Posterior vena cava (tissue), 2 donors: Measurements from ENCODE around the gene GUCY1A1. TPM values are rescaled to one million over a fixed set of nuclear protein-coding genes. Genes with fewer than 3 reads are reported as not detected.

Experiments used
- DNase-seq: peaks from one replicate; pipeline ENCODE4 v3.0.0-alpha.2; 2020; ENCODE audit warnings: low spot score
- intact Hi-C, 2 donors: fragments of 100-400 bp; cut with DNase I; formaldehyde crosslinking; loops; one replicate each; pipeline versions ENCODE4 v1.14.1 to v1.14.2; 2022 to 2023
- total RNA-seq, 2 donors: library from RNA; stranded (reverse); fragmentation: NEBNext Ultra II Directional; extraction: Animal tissue kit (Norgen Biotek cat#: 25700); gene quantifications; one replicate each; pipeline ENCODE4 v1.2.1, GENCODE V29; 2021
- donor health status: DM: yes; HTN: yes; CAD: no.
- donor health status: DM: yes; HTN: yes; CAD: no.

The GUCY1A1 gene
- total RNA-seq, 2 donors from 2014 or later: 88.1 to 108 TPM

GRCh38 chr4:155687380-155687982 is 20.8 kb downstream of the GUCY1A1 start:
- no peak for DNase-seq
- intact Hi-C loops: no loop called here

GRCh38 chr4:155688211-155688610 is 21.6 kb downstream of the GUCY1A1 start:
- no peak for DNase-seq
- intact Hi-C loops: no loop called here

GRCh38 chr4:155688860-155689259 is 22.2 kb downstream of the GUCY1A1 start:
- DNase-seq: no peak
- intact Hi-C loops: no loop called here

- no peak for DNase-seq
- intact Hi-C loops: no loop called here
These were observed 23.6 kb downstream of the GUCY1A1 start for GRCh38 chr4:155690044-155690837.

- intact Hi-C loops: no loop called here
- no peak for DNase-seq
These were observed 25.7 kb downstream of the GUCY1A1 start for GRCh38 chr4:155692361-155692760.

- intact Hi-C loops: no loop called here
- DNase-seq: no peak
These were observed 26.5 kb downstream of the GUCY1A1 start for GRCh38 chr4:155693015-155693663.

- no peak for DNase-seq
- intact Hi-C loops: no loop called here
These were observed 27.6 kb downstream of the GUCY1A1 start for GRCh38 chr4:155694100-155694785.

- DNase-seq: no peak
- intact Hi-C loops: no loop called here
These were observed 29.6 kb downstream of the GUCY1A1 start for GRCh38 chr4:155696226-155696625.

- intact Hi-C loops: no loop called here
- DNase-seq: no peak
These were observed 30.1 kb downstream of the GUCY1A1 start for GRCh38 chr4:155696726-155697125.

GRCh38 chr4:155701827-155702226 is 35.2 kb downstream of the GUCY1A1 start:
- intact Hi-C loops: no loop called here

GRCh38 chr4:155703486-155704247 is 37.0 kb downstream of the GUCY1A1 start:
- DNase-seq: no peak
- intact Hi-C loops: no loop called here

More at GRCh38 chr4:155701827-155702226, 35.2 kb downstream of the GUCY1A1 start:
- no peak for DNase-seq

- intact Hi-C loops: no loop called here
- DNase-seq: no peak
These were observed 38.3 kb downstream of the GUCY1A1 start for GRCh38 chr4:155704841-155705404.

- intact Hi-C loops: no loop called here
- no peak for DNase-seq
These were observed 39.0 kb downstream of the GUCY1A1 start for GRCh38 chr4:155705664-155706063.

GRCh38 chr4:155706147-155706546 is 39.5 kb downstream of the GUCY1A1 start:
- no peak for DNase-seq
- intact Hi-C loops: no loop called here

GRCh38 chr4:155707251-155707650 is 40.6 kb downstream of the GUCY1A1 start:
- intact Hi-C loops: no loop called here

GRCh38 chr4:155708782-155709181 is 42.1 kb downstream of the GUCY1A1 start:
- intact Hi-C loops: no loop called here
- DNase-seq: no peak

More at GRCh38 chr4:155707251-155707650, 40.6 kb downstream of the GUCY1A1 start:
- DNase-seq: no peak

- no peak for DNase-seq
These were observed 43.3 kb downstream of the GUCY1A1 start for GRCh38 chr4:155709918-155710317.

GRCh38 chr4:155711556-155711955 is 44.9 kb downstream of the GUCY1A1 start:
- intact Hi-C loops: no loop called here
- no peak for DNase-seq

More at GRCh38 chr4:155709918-155710317, 43.3 kb downstream of the GUCY1A1 start:
- intact Hi-C loops: no loop called here

- intact Hi-C loops: no loop called here
- no peak for DNase-seq
These were observed 46.2 kb downstream of the GUCY1A1 start for GRCh38 chr4:155712846-155713245.
